GM23248 (cell line): ENCODE data around the gene ASB2.

Source experiments
- EZH2 ChIP-seq: fragments of 200-600 bp; sonication (generic); IDR thresholded peaks from 2 replicates; pipeline ENCODE4 v1.6.1; 2018; ENCODE audit warnings: antibody characterized with exemption, mild to moderate bottlenecking; ENCODE audit not compliant: insufficient read depth, poor library complexity, severe bottlenecking
- EZH2phosphoT487 ChIP-seq: fragments of 200-600 bp; sonication (generic); IDR thresholded peaks from 2 replicates; pipeline ENCODE4 v1.6.1; 2018; ENCODE audit warnings: antibody characterized with exemption, moderate library complexity, mild to moderate bottlenecking, low read depth; ENCODE audit not compliant: insufficient read depth

DNA sequence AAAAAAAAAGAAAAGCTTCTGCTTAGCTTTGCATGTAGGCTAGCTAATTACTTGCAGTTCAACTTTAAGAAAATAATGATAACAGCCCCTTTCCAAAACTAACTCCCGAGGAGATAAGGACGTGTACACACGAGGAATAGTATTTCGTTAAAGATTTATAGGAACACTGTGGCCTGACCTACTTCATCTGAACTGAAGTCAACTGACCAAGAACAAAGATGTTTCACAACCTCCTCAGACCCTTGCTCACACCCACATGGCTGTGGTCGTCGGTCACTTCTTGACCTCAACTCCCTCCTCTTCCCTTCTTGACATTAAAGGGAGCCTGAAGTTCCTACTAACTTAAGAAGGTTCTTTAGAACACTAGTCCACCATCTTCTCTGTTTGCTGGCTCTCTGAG is 74.6 kb downstream of the ASB2 start:
- TF ChIP-seq EZH2phosphoT487 (no peak), EZH2 (no peak)
